SK-N-SH (cell line): Measurements from ENCODE around the gene DUSP23. TPM values are rescaled to one million over a fixed set of nuclear protein-coding genes. Genes with fewer than 3 reads are reported as not detected.

Experiments used
- CTCF ChIA-PET: fragments of 300-600, 350-600 bp; formaldehyde crosslinking; extraction: SDS; loops from one replicate; lab custom pipeline; 2021; lab: Yijun Ruan, JAX
- POLR2A ChIA-PET: fragments of 350-600 bp; sonication (Branson Sonifier 250); formaldehyde crosslinking; extraction: SDS; loops from one replicate; lab custom pipeline; 2020; ENCODE audit warnings: antibody characterized with exemption, inconsistent platforms; lab: Yijun Ruan, JAX
- DNase-seq: peaks from one replicate; pipeline ENCODE4 v3.0.0; 2012
- H2AFZ ChIP-seq: fragments of 200-600 bp; sonication (generic); 2 replicates; pipeline ENCODE4 v1.8.1; 2016; ENCODE audit warnings: antibody characterized with exemption, mild to moderate bottlenecking, low read depth
- H3F3A ChIP-seq: fragments of 200-600 bp; sonication (generic); replicated peaks from 2 replicates; pipeline ENCODE3; 2016; ENCODE audit warnings: antibody characterized with exemption, mild to moderate bottlenecking; ENCODE audit not compliant: insufficient read depth
- H3K27ac ChIP-seq, 2 experiments: fragments of 200-500 bp in 1 of 2; fragments of 200-600 bp in 1 of 2; sonication (Bioruptor generic) in 1 of 2; sonication (generic), shearing (Covaris generic) in 1 of 2; 2 replicates each; pipeline versions ENCODE4 v1.5.1 to v1.6.1; 2014 to 2016; ENCODE audit warnings: low read depth in 2 of 2, inconsistent platforms in 1 of 2, low read length in 1 of 2, mild to moderate bottlenecking in 1 of 2, mixed read lengths in 1 of 2
- H3K27me3 ChIP-seq: fragments of 200-600 bp; sonication (generic), shearing (Covaris generic); 2 replicates; pipeline ENCODE4 v1.6.1; 2016; ENCODE audit warnings: mixed run types; ENCODE audit not compliant: insufficient read depth
- H3K36me3 ChIP-seq, 2 experiments: fragments of 200-500 bp in 1 of 2; fragments of 200-600 bp in 1 of 2; sonication (Bioruptor generic) in 1 of 2; sonication (generic) in 1 of 2; replicated peaks in 1 of 2; 2 replicates each; pipeline versions ENCODE3 to v1.5.1; 2014 to 2016; ENCODE audit warnings: low read length in 1 of 2, mild to moderate bottlenecking in 1 of 2; ENCODE audit not compliant: insufficient read depth in 2 of 2, control insufficient read depth in 1 of 2
- H3K4me1 ChIP-seq, 2 experiments: fragments of 200-500 bp in 1 of 2; fragments of 200-600 bp in 1 of 2; sonication (Bioruptor generic) in 1 of 2; sonication (generic), shearing (Covaris generic) in 1 of 2; 2 replicates each; pipeline versions ENCODE4 v1.5.1 to v1.6.1; 2014 to 2016; ENCODE audit warnings: low read depth in 1 of 2, low read length in 1 of 2, mixed run types in 1 of 2; ENCODE audit not compliant: insufficient read depth in 2 of 2, control insufficient read depth in 1 of 2
- H3K4me2 ChIP-seq: fragments of 200-600 bp; sonication (generic), shearing (Covaris generic); 2 replicates; pipeline ENCODE4 v1.6.1; 2017; ENCODE audit warnings: mixed run types
- H3K4me3 ChIP-seq, 2 experiments: fragments of 200-500 bp in 1 of 2; fragments of 200-600 bp in 1 of 2; sonication (Bioruptor generic) in 1 of 2; sonication (generic), shearing (Covaris generic) in 1 of 2; 2 replicates each; pipeline versions ENCODE4 v1.5.1 to v1.8.1; 2014 to 2016; ENCODE audit warnings: low read depth in 2 of 2, inconsistent platforms in 1 of 2, low read length in 1 of 2, mild to moderate bottlenecking in 1 of 2, mixed read lengths in 1 of 2, moderate library complexity in 1 of 2
- H3K79me2 ChIP-seq: fragments of 200-600 bp; sonication (generic); 2 replicates; pipeline ENCODE4 v1.8.1; 2017; ENCODE audit warnings: mild to moderate bottlenecking; ENCODE audit not compliant: insufficient read depth
- H3K9ac ChIP-seq: fragments of 200-600 bp; sonication (generic); 2 replicates; pipeline ENCODE4 v1.6.1; 2017; ENCODE audit warnings: mixed run types
- H3K9me2 ChIP-seq: fragments of 200-600 bp; sonication (generic); 2 replicates; pipeline ENCODE4 v1.6.1; 2017; ENCODE audit warnings: mixed run types
- H3K9me3 ChIP-seq: fragments of 200-600 bp; sonication (generic); 2 replicates; pipeline ENCODE4 v1.6.1; 2017; ENCODE audit warnings: mixed run types, mild to moderate bottlenecking, moderate library complexity
- H4K20me1 ChIP-seq: fragments of 200-600 bp; sonication (generic); 2 replicates; pipeline ENCODE4 v1.6.1; 2017; ENCODE audit warnings: mild to moderate bottlenecking, mixed run types; ENCODE audit not compliant: insufficient read depth
- FOXJ3 ChIP-seq: sonication (generic); formaldehyde crosslinking; IDR thresholded peaks from 2 replicates; pipeline ENCODE4 v1.5.1; 2020; ENCODE audit warnings: mild to moderate bottlenecking, missing genetic modification reagents
- GATA2 ChIP-seq: sonication (generic); formaldehyde crosslinking; IDR thresholded peaks from 2 replicates; pipeline ENCODE4 v1.5.0; 2020; ENCODE audit warnings: mild to moderate bottlenecking, missing genetic modification reagents
- IRF3 ChIP-seq: fragments of 150-350 bp; IDR thresholded peaks from 2 replicates; pipeline ENCODE4 v1.6.1; 2016; ENCODE audit warnings: mild to moderate bottlenecking, low read depth, low read length
- MAX ChIP-seq: IDR thresholded peaks from 2 replicates; pipeline ENCODE4 v1.4.0; 2012; ENCODE audit warnings: low read depth
- NRF1 ChIP-seq: IDR thresholded peaks from 2 replicates; pipeline ENCODE4 v1.6.1; 2012; ENCODE audit warnings: low read depth, mild to moderate bottlenecking, low read length
- PBX3 ChIP-seq: IDR thresholded peaks from 2 replicates; pipeline ENCODE4; 2012
- RAD21 ChIP-seq: IDR thresholded peaks from 2 replicates; pipeline ENCODE4 v1.6.1; 2012; ENCODE audit warnings: mild to moderate bottlenecking, low read length
- RCOR1 ChIP-seq: fragments of 150-350 bp; IDR thresholded peaks from 2 replicates; pipeline ENCODE4 v1.6.1; 2017; ENCODE audit warnings: antibody characterized with exemption, low read length
- RFX5 ChIP-seq: IDR thresholded peaks from 2 replicates; pipeline ENCODE4 v1.6.1; 2012; ENCODE audit warnings: mild to moderate bottlenecking, improper control_type of control experiment, low read length
- TEAD4 ChIP-seq: IDR thresholded peaks from 2 replicates; pipeline ENCODE4 v1.4.0; 2012; ENCODE audit warnings: mild to moderate bottlenecking, borderline replicate concordance; ENCODE audit not compliant: insufficient read depth
- USF2 ChIP-seq: fragments of 150-350 bp; IDR thresholded peaks from 2 replicates; pipeline ENCODE4 v1.6.1; 2017; ENCODE audit warnings: antibody characterized with exemption, low read length, low read depth, borderline replicate concordance
- YY1 ChIP-seq: IDR thresholded peaks from 2 replicates; pipeline ENCODE4 v1.4.0; 2012; ENCODE audit warnings: low read depth, mild to moderate bottlenecking
- ZBTB33 ChIP-seq: IDR thresholded peaks from 2 replicates; pipeline ENCODE4 v1.4.0; 2012; ENCODE audit warnings: low read depth, borderline replicate concordance
- WGBS: methylation state at CpG from one replicate; pipeline ENCODE4 v1.1.6; 2017; ENCODE audit warnings: low lambda C conversion rate; 5-methylcytosine and 5-hydroxymethylcytosine counted together
- polyA plus RNA-seq, 3 experiments: library from polyadenylated mRNA; depleted of rRNA; stranded (reverse); fragments of >200 nt; gene quantifications; 2 replicates each; pipeline ENCODE4 v1.2.3, GENCODE V29; 2012

Gene DUSP23
- polyA plus RNA-seq, 1 of the 3 experiments (the other 2 are of a cell fraction): 41.2 TPM

GRCh38 chr1:159753386-159753785, 27.4 kb upstream of the DUSP23 start:
- Histone ChIP-seq H3K27ac (no peak overlapping the region), H3K4me1 (no peaks in the 10 kb centered on the region), H3K9me3 (no peaks in the 10 kb centered on the region), H2AFZ (no peak overlapping the region), H3K4me3 (no peak overlapping the region), H3K9me2 (no peaks in the 10 kb centered on the region), H3K36me3 (no peaks in the 10 kb centered on the region), H3K4me2 (no peak overlapping the region), H3K79me2 (no peaks in the 10 kb centered on the region), H3K27me3 (peaks cover 8% of the 10 kb centered on the region; the same call in 1 of the 2 replicates), H3F3A (no peaks in the 10 kb centered on the region), H3K9ac (no peak overlapping the region), H4K20me1 (no peaks in the 10 kb centered on the region)
- POLR2A ChIA-PET: no interaction called here
- WGBS: 4% methylated on average over 4 of the region's 4 CpGs
- DNase-seq: no peak
- TF ChIP-seq IRF3: no peak
- no peak for TF ChIP-seq RFX5
- TF ChIP-seq MAX: no peak
- no peak for TF ChIP-seq PBX3
- no peak for TF ChIP-seq RCOR1
- TF ChIP-seq NRF1: no peak
- no peak for TF ChIP-seq GATA2 (CRISPR knock-in tag)
- TF ChIP-seq USF2: no peak
- no peak for TF ChIP-seq RAD21
- TF ChIP-seq ZBTB33: no peak
- no peak for TF ChIP-seq TEAD4
- TF ChIP-seq FOXJ3 (CRISPR knock-in tag): no peak
- TF ChIP-seq YY1: no peak
- CTCF ChIA-PET: no interaction called here
